NCI-H524 (cell line): Measurements from ENCODE around the gene ACP7.
"Not testable (repeated sequence)": the region's sequence is repeated elsewhere in the genome, so short reads cannot be mapped to it uniquely, and the experiment has no call there.

ENCODE experiments used
- DNase-seq, 2 experiments: peaks; one replicate each; lab custom pipeline; 2025; lab: John Stamatoyannopoulos, UW

The ACP7 gene

GRCh38 chr19:39131255-39131755 is 47.1 kb downstream of the ACP7 start:
- DNase-seq = peak; percentile 74 to 82

- no peak for DNase-seq
Observed at GRCh38 chr19:39132344-39132969, 48.3 kb downstream of the ACP7 start.

- DNase-seq = peak; percentile 31 to 62
Observed at GRCh38 chr19:39133431-39134270, 49.5 kb downstream of the ACP7 start.

- no peak for DNase-seq
Observed at GRCh38 chr19:39135701-39136100, 51.5 kb downstream of the ACP7 start.

GRCh38 chr19:39136225-39136940 is 52.2 kb downstream of the ACP7 start:
- no peak for DNase-seq

GRCh38 chr19:39137131-39137530 is 53.0 kb downstream of the ACP7 start:
- no peak for DNase-seq

GRCh38 chr19:39138221-39139211 is 54.3 kb downstream of the ACP7 start:
- peak; percentile 76 to 85 for DNase-seq

- DNase-seq = no peak
Observed at GRCh38 chr19:39139305-39139874, 55.2 kb downstream of the ACP7 start.

GRCh38 chr19:39139971-39140453 is 55.8 kb downstream of the ACP7 start:
- no peak for DNase-seq

GRCh38 chr19:39140594-39140993 is 56.4 kb downstream of the ACP7 start:
- DNase-seq = no peak

GRCh38 chr19:39141929-39142328 is 57.8 kb downstream of the ACP7 start:
- DNase-seq = no peak

GRCh38 chr19:39142630-39143029 is 58.5 kb downstream of the ACP7 start:
- no peak for DNase-seq

GRCh38 chr19:39143757-39144289 is 59.7 kb downstream of the ACP7 start:
- not testable (repeated sequence) for DNase-seq

GRCh38 chr19:39144290-39145071 is 60.3 kb downstream of the ACP7 start:
- peak in 1 of 2 experiments; percentile 32 for DNase-seq

GRCh38 chr19:39145180-39145953 is 61.2 kb downstream of the ACP7 start:
- peak in 1 of 2 experiments; percentile 61 for DNase-seq

GRCh38 chr19:39146091-39146490 is 61.9 kb downstream of the ACP7 start:
- DNase-seq = no peak

GRCh38 chr19:39146686-39147450 is 62.7 kb downstream of the ACP7 start:
- no peak for DNase-seq

- DNase-seq = no peak
Observed at GRCh38 chr19:39147480-39147879, 63.3 kb downstream of the ACP7 start.
